22Rv1 (cell line): ENCODE data around the gene HSD3B7.

Source experiments
- CTCF ChIP-seq: fragments of 450-650 bp; IDR thresholded peaks from 2 replicates; pipeline ENCODE4 v1.5.1; 2017; ENCODE audit warnings: mild to moderate bottlenecking
- ZFX ChIP-seq: fragments of 450-650 bp; IDR thresholded peaks from 2 replicates; pipeline ENCODE4 v1.6.1; 2017; ENCODE audit warnings: antibody characterized with exemption, borderline replicate concordance

- no peak for TF ChIP-seq CTCF
- TF ChIP-seq ZFX: no peak
These were observed 17.2 kb upstream of the HSD3B7 start for GRCh38 chr16:30967795-30968194.
